IgD-negative memory B cell (primary cell): Measurements from ENCODE around the gene GALK1. TPM values are rescaled to one million over a fixed set of nuclear protein-coding genes. Genes with fewer than 3 reads are reported as not detected.

Experiments
- H3K27ac Mint-ChIP-seq, 3 donors: one replicate each; pipeline ENCODE4 v1.8.0; 2020 to 2022; ENCODE audit warnings: mild to moderate bottlenecking in 3 of 3, mixed read lengths in 3 of 3, moderate library complexity in 1 of 3
- H3K27me3 Mint-ChIP-seq: one replicate; pipeline ENCODE4 v1.8.0; 2021; ENCODE audit warnings: mixed read lengths
- H3K36me3 Mint-ChIP-seq: one replicate; pipeline ENCODE4 v1.8.0; 2020; ENCODE audit warnings: mild to moderate bottlenecking, mixed read lengths
- H3K4me1 Mint-ChIP-seq, 3 donors: one replicate each; pipeline ENCODE4 v1.8.0; 2020 to 2022; ENCODE audit warnings: mixed read lengths in 3 of 3, mild to moderate bottlenecking in 1 of 3
- H3K4me3 Mint-ChIP-seq, 4 donors: one replicate each; pipeline ENCODE4 v1.8.0; 2020 to 2022; ENCODE audit warnings: mild to moderate bottlenecking in 4 of 4, mixed read lengths in 4 of 4, moderate library complexity in 3 of 4
- H3K9me3 Mint-ChIP-seq, 3 donors: one replicate each; pipeline ENCODE4 v1.8.0; 2020 to 2021; ENCODE audit warnings: mixed read lengths in 3 of 3, mild to moderate bottlenecking in 1 of 3
- polyA plus RNA-seq: library from polyadenylated mRNA; unstranded; fragments of 300-500 nt; fragmentation: Illumina TruSeq; gene quantifications from one replicate; pipeline ENCODE4 v1.2.3, GENCODE V29; 2021

The GALK1 gene
- polyA plus RNA-seq, 1 donor from 2014 or later, result 18.6 TPM

GRCh38 chr17:75752405-75752709 is 12.6 kb downstream of the GALK1 start:
- H3K9me3 Mint-ChIP-seq, result no peaks in the 10 kb centered on the region
- no peaks in the 10 kb centered on the region for H3K36me3 Mint-ChIP-seq
- peaks cover 15 to 17% (median 15%) of the 10 kb centered on the region in 3 donors for H3K4me1 Mint-ChIP-seq
- H3K4me3 Mint-ChIP-seq, result peak overlapping the region in 3 of 4 donors; percentile 13 to 73 (median 16)
- H3K27me3 Mint-ChIP-seq, result no peaks in the 10 kb centered on the region
- H3K27ac Mint-ChIP-seq, result no peak overlapping the region

DNA sequence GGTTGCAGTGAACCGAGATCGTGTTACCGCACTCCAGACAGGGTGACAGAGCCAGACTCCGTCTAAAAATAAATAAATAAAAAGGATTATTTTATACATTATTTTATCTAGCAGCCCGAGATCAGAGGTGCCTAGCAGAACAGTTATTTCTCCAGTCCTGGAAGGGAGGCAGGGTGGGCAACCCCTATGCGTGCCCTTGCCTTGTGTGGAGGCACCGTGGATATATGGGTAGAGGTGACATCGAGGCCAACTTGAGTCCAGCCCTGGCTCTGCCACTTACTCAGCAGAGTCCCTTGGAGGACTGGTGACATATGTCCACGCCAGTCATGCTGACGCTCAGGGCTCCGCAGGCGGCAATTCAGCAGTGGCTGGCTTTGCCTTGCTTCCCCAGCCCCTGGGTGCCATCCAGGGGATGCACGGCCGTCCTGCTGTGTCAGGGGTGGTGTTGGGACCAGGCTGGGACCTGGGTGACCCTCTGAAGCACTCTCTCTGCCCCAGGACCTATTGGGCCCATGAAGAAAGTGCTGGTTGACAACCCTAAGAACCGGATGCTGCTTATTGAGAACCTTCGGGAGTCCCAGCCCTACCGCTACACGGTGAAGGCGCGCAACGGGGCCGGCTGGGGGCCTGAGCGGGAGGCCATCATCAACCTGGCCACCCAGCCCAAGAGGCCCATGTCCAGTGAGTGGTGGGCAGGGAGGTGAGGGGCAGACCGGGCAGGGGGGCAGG is 13.2 kb downstream of the GALK1 start:
- peak overlapping the region in 1 of 3 donors; percentile 27 for H3K27ac Mint-ChIP-seq
- H3K27me3 Mint-ChIP-seq, result no peaks in the 10 kb centered on the region
- H3K9me3 Mint-ChIP-seq, result no peaks in the 10 kb centered on the region
- H3K36me3 Mint-ChIP-seq, result no peaks in the 10 kb centered on the region
- H3K4me3 Mint-ChIP-seq, result peak overlapping the region in 1 of 4 donors; percentile 20
- H3K4me1 Mint-ChIP-seq, result peaks cover 15 to 17% (median 15%) of the 10 kb centered on the region in 3 donors

DNA sequence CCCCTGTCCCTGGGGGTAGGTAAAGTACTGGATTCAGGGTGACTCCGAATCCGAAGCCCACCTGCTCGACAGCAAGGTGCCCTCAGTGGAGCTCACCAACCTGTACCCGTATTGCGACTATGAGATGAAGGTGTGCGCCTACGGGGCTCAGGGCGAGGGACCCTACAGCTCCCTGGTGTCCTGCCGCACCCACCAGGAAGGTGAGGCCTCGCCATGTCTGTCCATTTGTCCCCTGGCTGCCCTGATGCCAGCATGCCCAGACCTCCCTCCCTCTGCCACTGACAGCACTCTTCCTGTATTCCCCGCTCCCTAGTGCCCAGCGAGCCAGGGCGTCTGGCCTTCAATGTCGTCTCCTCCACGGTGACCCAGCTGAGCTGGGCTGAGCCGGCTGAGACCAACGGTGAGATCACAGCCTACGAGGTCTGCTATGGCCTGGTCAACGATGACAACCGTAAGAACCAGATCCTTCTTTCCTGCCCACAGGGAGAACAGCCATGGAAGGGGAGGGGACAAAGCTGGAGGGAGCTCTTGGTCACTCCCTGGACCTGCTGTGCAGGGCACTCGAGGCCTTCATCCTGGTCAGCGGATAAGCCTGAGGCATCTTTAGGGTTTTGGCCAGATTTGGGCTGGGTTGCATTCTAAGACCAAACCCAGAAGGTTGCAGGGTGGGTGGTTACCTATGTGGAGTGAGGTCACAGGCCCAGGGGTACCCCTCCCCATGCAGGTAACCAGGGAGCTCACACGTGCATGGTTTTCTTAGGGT is 14.2 kb downstream of the GALK1 start:
- H3K27ac Mint-ChIP-seq, result peak overlapping the region in 2 of 3 donors; percentile 27 to 45
- peak overlapping the region in 1 of 4 donors; percentile 20 for H3K4me3 Mint-ChIP-seq
- peaks cover 15 to 17% (median 15%) of the 10 kb centered on the region in 3 donors for H3K4me1 Mint-ChIP-seq
- H3K27me3 Mint-ChIP-seq, result no peaks in the 10 kb centered on the region
- H3K36me3 Mint-ChIP-seq, result no peaks in the 10 kb centered on the region
- no peaks in the 10 kb centered on the region for H3K9me3 Mint-ChIP-seq

GRCh38 chr17:75749545-75750389 is 15.2 kb downstream of the GALK1 start:
- peaks cover 13 to 15% (median 15%) of the 10 kb centered on the region in 3 donors for H3K4me1 Mint-ChIP-seq
- H3K36me3 Mint-ChIP-seq, result no peaks in the 10 kb centered on the region
- H3K27me3 Mint-ChIP-seq, result no peaks in the 10 kb centered on the region
- peak overlapping the region in 1 of 3 donors; percentile 22 for H3K27ac Mint-ChIP-seq
- H3K9me3 Mint-ChIP-seq, result no peaks in the 10 kb centered on the region
- H3K4me3 Mint-ChIP-seq, result peak overlapping the region; percentile 11 to 38 (median 18)

DNA sequence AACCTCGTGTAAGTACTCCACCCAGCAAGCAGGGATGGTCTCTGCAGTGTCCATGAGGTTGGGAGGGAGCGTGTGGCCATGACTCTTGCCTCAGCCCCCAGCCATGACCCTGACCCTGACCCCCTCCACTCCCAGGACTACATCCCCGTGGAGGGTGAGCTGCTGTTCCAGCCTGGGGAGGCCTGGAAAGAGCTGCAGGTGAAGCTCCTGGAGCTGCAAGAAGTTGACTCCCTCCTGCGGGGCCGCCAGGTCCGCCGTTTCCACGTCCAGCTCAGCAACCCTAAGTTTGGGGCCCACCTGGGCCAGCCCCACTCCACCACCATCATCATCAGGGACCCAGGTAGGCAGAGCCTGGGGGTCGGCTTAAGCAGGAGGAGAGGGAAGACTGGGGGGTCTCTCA is 16.3 kb downstream of the GALK1 start:
- no peaks in the 10 kb centered on the region for H3K36me3 Mint-ChIP-seq
- H3K4me1 Mint-ChIP-seq, result peaks cover 10 to 15% (median 12%) of the 10 kb centered on the region in 3 donors
- H3K27me3 Mint-ChIP-seq, result no peaks in the 10 kb centered on the region
- H3K9me3 Mint-ChIP-seq, result no peaks in the 10 kb centered on the region
- H3K27ac Mint-ChIP-seq, result no peak overlapping the region
- H3K4me3 Mint-ChIP-seq, result no peak overlapping the region

DNA sequence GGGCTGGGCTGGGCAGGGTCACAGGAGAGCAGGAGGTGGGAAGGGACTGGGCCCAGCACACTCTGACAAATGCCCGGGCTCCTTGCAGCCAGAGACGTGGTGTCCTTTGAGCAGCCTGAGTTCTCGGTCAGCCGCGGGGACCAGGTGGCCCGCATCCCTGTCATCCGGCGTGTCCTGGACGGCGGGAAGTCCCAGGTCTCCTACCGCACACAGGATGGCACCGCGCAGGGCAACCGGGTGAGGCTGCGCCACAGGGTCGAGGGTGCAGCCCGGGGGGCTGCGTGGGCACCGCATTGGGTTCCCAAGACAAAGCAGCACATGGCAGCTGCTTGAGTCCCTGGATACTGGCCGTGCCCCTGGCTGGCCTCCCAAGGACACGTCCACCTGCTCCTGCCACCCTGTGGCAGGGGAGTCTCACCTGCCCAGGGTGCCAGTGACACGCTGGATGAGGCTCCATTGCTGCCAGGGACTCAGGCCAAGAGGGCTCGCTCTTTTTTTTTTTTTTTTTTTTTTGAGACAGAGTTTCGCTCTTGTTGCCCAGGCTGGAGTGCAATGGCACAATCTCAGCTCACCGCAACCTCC is 21.3 kb downstream of the GALK1 start:
- Mint-ChIP-seq H3K4me3 (no peak overlapping the region), H3K27me3 (no peaks in the 10 kb centered on the region), H3K4me1 (peaks cover 3 to 6% (median 3%) of the 10 kb centered on the region in 3 donors), H3K9me3 (no peaks in the 10 kb centered on the region), H3K27ac (no peak overlapping the region), H3K36me3 (no peaks in the 10 kb centered on the region)

GRCh38 chr17:75742337-75742736 is 22.7 kb downstream of the GALK1 start:
- Mint-ChIP-seq H3K4me3 (no peak overlapping the region), H3K36me3 (no peaks in the 10 kb centered on the region), H3K27ac (no peak overlapping the region), H3K27me3 (no peaks in the 10 kb centered on the region), H3K9me3 (no peaks in the 10 kb centered on the region), H3K4me1 (peaks cover 0 to 4% (median 0%) of the 10 kb centered on the region in 3 donors)

GRCh38 chr17:75740631-75741077 is 24.3 kb downstream of the GALK1 start:
- Mint-ChIP-seq H3K4me3 (no peak overlapping the region), H3K36me3 (no peaks in the 10 kb centered on the region), H3K27me3 (peaks cover 2% of the 10 kb centered on the region), H3K4me1 (peaks cover 0 to 8% (median under 1%) of the 10 kb centered on the region in 3 donors), H3K27ac (no peak overlapping the region), H3K9me3 (no peaks in the 10 kb centered on the region)

DNA sequence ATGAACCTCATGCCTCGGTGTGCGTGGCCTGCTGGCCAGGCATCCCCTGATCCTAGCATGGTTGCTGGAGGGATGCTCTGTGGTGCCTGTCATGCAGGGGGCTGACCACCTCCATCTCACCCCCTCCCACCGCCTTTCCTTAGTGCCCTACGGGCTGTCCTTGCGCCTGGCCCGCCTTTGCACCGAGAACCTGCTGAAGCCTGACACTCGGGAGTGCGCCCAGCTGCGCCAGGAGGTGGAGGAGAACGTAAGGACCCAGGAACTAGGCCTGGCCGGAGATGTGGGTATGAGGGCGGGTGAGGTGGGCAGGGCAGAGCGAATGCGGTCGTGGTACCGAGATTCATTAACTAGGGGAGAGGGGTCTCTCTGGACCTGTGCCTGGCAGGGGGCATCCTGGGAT is 24.8 kb downstream of the GALK1 start:
- Mint-ChIP-seq H3K27me3 (peaks cover 2% of the 10 kb centered on the region), H3K4me3 (peak overlapping the region in 1 of 4 donors; percentile 72), H3K27ac (no peak overlapping the region), H3K36me3 (no peaks in the 10 kb centered on the region), H3K9me3 (no peaks in the 10 kb centered on the region), H3K4me1 (peaks cover 0 to 8% (median 2%) of the 10 kb centered on the region in 3 donors)

DNA sequence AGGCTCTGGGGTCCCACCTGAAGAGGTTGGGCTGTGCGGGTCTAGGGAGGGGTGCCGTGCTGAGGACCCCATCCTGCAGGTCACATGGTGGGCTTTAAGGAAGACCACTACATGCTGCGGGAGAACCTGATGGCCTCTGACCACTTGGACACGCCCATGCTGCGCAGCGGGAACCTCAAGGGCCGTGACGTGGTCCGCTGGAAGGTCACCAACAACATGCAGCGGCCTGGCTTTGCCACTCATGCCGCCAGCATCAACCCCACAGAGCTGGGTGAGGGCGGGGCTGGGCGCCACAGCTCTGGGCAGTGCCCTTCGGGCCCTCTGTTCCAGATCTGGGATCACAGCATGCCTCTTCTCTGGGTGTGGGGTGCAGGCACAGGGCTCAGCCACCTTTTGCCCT is 25.2 kb downstream of the GALK1 start:
- H3K4me1 Mint-ChIP-seq, result peaks cover under 1 to 9% (median 2%) of the 10 kb centered on the region in 3 donors
- H3K4me3 Mint-ChIP-seq, result peak overlapping the region in 1 of 4 donors; percentile 17
- H3K27me3 Mint-ChIP-seq, result peaks cover 2% of the 10 kb centered on the region
- no peaks in the 10 kb centered on the region for H3K9me3 Mint-ChIP-seq
- no peak overlapping the region for H3K27ac Mint-ChIP-seq
- no peaks in the 10 kb centered on the region for H3K36me3 Mint-ChIP-seq

GRCh38 chr17:75739174-75739573 is 25.8 kb downstream of the GALK1 start:
- peaks cover 6 to 15% (median 8%) of the 10 kb centered on the region in 3 donors for H3K4me1 Mint-ChIP-seq
- H3K4me3 Mint-ChIP-seq, result no peak overlapping the region
- no peaks in the 10 kb centered on the region for H3K36me3 Mint-ChIP-seq
- no peak overlapping the region for H3K27ac Mint-ChIP-seq
- H3K27me3 Mint-ChIP-seq, result peaks cover 2% of the 10 kb centered on the region
- H3K9me3 Mint-ChIP-seq, result no peaks in the 10 kb centered on the region

- H3K4me3 Mint-ChIP-seq, result no peak overlapping the region
- H3K9me3 Mint-ChIP-seq, result no peaks in the 10 kb centered on the region
- H3K4me1 Mint-ChIP-seq, result peaks cover 7 to 15% (median 8%) of the 10 kb centered on the region in 3 donors
- H3K27me3 Mint-ChIP-seq, result peaks cover 2% of the 10 kb centered on the region
- no peaks in the 10 kb centered on the region for H3K36me3 Mint-ChIP-seq
- peak overlapping the region in 1 of 3 donors; percentile 86 for H3K27ac Mint-ChIP-seq
Observed at GRCh38 chr17:75738218-75738802, 26.7 kb downstream of the GALK1 start.

GRCh38 chr17:75737133-75737962 is 27.6 kb downstream of the GALK1 start:
- no peaks in the 10 kb centered on the region for H3K9me3 Mint-ChIP-seq
- H3K4me1 Mint-ChIP-seq, result peaks cover 7 to 15% (median 8%) of the 10 kb centered on the region in 3 donors
- no peak overlapping the region for H3K27ac Mint-ChIP-seq
- H3K27me3 Mint-ChIP-seq, result peaks cover 2% of the 10 kb centered on the region
- H3K36me3 Mint-ChIP-seq, result no peaks in the 10 kb centered on the region
- H3K4me3 Mint-ChIP-seq, result no peak overlapping the region
